HG03139 (cell line): ENCODE data around the gene HEMK1.

ENCODE experiments used
- ATAC-seq: cut with Tn5 transposase; IDR thresholded peaks from one replicate; pipeline ENCODE4 v1.9.1; 2021; ENCODE audit not compliant: unreplicated experiment

HEMK1 gene

DNA sequence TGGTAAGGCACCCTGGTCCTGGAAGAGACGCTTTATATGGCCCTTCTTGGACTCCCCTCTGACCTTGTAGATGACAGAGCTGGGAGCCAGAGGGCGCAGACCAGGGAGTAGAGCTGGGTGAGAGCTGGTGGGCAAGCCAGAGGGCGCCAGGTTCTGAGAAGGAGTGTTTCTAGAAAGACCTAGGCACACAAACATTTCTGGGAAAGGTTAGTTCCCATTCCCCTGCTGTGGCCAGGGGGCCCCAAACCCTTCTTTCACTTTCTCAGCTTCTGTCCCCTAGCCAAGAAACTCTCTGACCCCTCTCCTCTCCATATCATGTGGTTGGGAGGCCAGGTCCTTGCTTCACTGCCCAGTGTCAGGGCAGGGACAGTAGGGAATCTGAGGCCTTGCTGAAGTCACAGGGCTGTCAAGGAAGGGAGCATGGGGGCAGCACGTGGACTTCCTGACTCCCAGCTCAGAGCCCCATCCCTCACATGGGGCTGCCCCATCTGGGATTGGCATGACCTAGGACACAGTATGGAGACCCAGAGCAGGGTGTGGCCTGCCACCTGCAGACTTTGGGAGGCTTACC lies 3.6 kb downstream of the HEMK1 start:
- no peak for ATAC-seq

GRCh38 chr3:50573566-50574443 lies 4.5 kb downstream of the HEMK1 start:
- no peak for ATAC-seq

DNA sequence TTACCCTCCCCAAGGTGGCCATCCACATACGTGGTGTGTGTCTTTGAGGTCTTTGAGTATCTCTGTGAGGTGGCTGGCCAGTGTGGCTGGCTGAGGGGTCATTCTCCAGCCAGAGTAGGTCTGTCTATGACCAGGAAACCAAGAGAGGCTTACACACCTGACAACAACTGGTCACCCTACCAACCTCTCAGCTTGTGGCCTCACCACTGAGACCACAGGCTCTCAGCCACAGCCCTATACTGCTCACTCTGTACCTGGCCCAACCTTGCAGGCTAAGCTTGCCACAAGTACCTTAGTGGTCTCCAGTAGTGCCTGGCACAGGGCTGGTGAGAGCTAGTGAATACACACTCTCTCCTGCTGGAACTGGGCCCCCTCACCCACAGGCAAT lies 5.1 kb downstream of the HEMK1 start:
- no peak for ATAC-seq

DNA sequence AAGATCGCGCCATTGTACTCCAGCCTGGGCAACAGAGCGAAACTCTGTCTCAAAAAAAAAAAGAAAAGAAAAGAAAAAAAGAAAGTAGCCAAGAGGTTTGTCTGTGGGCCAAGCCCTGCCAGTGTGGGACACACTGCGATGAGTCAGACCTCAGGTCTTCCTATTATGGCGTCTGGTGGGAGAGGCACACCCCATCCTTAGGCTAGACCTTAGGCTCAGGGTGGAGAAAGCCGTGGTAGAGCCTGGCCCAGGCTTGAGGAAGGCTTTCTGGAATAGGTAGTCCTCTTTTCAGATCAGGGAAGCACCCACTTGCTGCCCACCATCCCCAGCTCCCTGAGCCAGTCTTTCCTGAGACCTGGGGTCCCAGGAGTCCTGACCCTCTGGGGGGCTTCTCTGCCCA lies 6.0 kb downstream of the HEMK1 start:
- no peak for ATAC-seq

GRCh38 chr3:50577348-50577747 lies 8.0 kb downstream of the HEMK1 start:
- no peak for ATAC-seq

DNA sequence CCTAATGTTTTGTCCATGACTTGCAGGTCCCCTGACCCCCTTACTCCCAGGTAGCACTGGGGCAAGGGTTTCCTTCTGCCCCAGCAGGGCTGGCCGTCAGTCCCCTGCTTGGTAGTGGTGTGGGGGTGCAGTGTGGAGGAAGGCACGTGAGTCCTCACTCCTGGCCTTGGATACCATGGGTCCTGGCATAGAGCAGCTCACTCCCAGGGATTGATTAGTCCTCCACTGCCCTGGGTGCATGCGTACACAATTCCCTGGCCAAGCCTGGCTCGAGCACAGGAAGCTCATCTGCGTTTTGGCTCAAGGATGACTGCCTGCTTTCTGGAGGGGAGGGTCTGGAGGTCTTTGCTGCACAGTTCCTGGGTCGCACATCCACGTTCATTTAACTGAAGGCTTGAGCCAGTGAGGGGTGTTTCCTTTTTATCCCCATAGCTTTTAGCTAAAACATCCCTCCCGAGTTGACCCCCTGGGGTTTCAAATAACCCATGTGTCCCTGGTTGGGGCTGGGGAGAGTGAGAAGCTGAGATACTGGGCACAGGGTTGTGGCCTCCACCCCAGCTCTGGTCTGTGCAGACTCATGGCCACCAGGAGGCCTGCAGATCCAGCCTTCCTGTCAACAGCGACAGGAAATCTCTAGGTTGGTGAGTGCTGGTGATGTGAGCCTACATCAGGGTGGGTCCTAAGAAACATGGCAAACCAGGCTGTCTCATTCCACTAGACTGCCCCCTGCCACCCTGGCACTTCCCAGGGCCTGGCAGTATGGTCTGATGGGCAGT lies 11.5 kb downstream of the HEMK1 start:
- no peak for ATAC-seq

- ATAC-seq, result no peak
These were observed 12.1 kb downstream of the HEMK1 start for GRCh38 chr3:50581459-50581842.

- ATAC-seq, result no peak
These were observed 12.8 kb downstream of the HEMK1 start for GRCh38 chr3:50582083-50582482.

DNA sequence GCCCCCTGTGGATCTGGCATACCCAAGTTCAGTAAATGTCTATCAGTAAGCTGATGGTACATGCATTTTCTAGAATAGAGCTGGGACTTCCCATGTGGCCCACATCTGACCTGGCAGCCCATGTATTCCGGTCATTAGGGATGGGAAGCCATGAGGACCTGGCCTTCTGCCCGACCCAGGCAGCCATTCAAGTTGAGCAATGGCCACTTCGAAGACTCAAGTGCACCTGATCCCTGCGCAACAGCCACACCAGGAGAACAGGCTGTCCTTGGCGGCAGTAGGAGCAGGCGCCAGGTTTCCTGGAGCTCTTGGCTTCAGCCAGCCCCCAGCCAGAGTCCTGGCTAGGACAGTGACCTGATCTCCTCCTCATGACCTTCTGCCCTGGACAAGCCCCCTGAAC lies 14.6 kb downstream of the HEMK1 start:
- ATAC-seq, result no peak

DNA sequence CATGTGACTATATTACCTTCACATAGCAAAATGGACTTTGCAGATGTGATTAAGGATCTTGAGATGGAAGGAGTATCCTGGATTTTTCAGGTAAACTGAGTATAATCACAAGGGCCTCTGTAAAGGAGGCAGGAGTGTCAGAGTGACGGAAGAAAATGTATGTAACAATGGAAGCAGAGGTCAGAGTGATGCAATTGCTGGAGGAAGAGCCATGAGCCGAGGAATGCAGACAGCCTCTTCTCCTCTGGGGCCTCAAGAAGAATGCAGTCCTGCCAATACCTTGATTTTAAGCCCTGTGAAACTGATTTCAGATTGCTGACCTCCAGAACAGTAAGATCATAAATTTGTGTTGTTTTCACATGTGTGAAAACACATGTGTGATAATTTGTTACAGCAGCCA lies 15.1 kb downstream of the HEMK1 start:
- no peak for ATAC-seq

DNA sequence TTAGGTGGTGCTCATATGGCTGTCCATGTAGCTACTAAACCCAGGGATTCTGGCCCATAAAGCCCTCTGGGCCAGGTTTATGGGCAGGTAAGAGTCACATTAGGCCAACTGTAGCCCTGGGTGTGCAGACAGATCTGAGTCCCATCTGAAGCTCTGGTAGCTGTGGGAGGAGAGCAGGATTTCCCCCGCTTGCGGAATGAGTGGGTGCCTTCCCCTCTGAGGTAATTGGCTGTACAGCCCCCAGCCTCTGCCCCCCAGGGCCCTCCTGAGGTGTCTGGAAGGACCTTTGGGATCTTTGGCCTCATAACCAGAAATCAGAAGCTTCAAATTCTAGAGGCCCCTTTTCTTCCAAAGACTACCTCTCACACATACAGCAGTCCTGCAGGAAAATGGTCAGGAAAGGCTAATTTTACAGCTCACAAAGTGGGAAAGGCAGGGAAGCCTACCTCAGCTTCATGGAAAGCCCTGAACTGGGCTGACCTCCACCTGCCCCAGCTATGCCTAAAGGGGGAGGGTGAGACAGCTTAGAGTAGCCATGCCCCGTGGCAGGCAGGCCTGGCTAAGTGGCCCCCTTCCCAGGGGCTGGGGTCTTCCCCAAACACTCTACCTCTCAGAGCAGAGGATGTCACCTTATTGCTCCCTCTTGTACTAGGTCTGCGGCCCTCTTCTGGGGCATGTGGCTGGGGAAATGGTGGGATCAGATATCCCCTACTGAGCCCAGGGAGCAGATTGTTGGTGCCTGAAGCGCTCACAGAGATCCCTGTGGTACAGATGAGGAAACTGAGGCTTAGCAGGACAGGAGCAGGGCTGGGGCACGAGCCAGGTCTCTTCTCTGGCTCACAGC lies 16.8 kb downstream of the HEMK1 start:
- no peak for ATAC-seq

GRCh38 chr3:50586763-50587070 lies 17.4 kb downstream of the HEMK1 start:
- ATAC-seq, result no peak

- ATAC-seq, result no peak
These were observed 18.1 kb downstream of the HEMK1 start for GRCh38 chr3:50587373-50587772.

DNA sequence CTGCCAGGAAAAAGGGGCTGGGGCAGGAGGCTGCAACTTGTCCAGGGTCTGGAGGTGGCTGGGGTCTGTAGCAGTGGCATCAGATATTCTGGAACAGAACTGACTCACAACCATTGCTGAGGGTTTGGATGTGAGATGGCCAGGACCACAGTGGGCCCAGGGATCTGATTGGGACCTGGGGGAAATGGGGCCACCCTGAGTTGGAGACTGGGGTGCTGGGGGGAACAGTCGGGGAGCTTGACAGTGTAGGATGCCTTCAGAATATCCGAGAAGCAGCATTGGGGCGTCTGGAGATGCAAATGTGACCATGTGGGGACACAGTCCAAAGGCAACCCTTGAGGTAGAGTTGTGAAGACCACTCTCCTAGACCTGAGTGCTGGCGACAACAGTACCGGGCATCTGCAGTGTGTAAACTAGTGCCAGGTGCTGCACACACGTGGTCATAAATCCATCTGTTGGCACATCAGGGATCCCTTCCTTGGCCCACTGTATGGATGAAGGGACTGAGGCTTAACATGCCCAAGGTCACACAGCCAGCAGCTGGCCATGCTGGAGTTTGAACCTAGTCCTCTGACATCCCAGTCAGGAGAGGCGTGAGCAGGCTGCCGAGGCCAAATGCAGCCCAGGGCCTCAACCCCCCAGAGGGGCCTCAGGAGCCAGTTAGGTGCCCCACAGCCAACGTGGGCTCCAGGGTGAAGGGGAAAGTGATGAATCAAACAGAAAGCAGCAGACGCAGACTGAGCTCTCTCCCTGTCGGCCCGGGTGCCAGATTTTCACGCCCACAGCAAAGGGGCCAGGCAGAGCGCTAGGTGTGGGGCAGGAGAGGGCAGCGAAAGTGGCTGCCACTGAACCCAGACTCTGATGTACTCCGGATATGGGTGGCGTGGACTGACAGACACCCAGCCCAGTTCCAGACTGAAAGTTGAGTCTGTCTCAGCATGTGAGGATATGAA lies 18.8 kb downstream of the HEMK1 start:
- ATAC-seq, result no peak

GRCh38 chr3:50588759-50589433 lies 19.6 kb downstream of the HEMK1 start:
- ATAC-seq, result no peak

DNA sequence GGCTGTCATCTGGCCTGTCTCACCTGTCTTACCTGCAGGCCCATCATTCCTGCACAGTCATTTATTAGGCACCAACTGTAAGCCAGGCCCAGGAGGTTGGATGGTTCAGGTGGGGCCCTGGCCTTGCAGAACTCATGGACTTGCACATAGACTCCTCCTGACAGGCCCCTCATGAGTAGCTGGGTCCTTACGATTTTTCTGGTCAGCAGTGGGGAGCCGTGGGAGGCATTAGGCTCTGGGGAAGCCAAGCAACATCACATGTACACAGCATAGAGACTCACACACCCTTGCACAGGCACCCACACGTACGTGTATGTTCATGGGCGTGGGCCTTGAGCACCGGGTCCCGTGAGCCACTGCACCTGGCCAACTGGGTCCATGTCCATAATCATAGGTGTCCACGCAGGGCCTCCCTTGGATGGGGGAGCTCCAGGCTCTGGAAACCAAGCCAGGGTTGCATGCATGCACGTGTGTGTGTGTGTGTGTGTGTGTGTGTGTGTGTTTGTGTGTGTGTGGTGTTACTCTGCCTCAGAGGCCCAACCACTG lies 21.9 kb downstream of the HEMK1 start:
- ATAC-seq, result no peak

DNA sequence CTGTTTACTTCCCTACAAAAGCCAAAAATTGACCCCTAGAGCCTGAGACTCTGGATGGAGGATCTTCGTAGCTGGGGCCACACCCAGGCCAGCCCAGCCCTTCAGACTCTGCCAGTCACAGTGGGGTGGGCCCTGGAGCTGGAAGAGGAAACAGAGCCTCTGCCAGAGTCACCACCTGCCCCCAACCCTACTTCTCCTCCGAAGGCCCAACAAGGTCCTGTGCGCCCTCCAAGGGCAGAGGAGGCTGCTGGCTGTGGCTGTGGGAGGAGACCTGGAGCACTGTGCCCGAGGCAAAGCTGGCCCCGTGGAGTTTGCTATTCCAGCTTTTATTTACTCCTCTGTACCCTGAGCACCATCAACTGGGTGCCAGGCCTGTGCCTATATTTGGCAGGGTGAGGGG lies 23.2 kb downstream of the HEMK1 start:
- ATAC-seq, result no peak

GRCh38 chr3:50594253-50594785 lies 25.0 kb downstream of the HEMK1 start:
- ATAC-seq, result no peak

GRCh38 chr3:50599115-50599715 lies 29.9 kb downstream of the HEMK1 start:
- ATAC-seq, result no peak
